22Rv1 (cell line): Measurements from ENCODE around the gene TECPR1.

Source experiments
- H3K27ac ChIP-seq: fragments of 450-650 bp; 2 replicates; pipeline ENCODE4 v1.5.1; 2017
- ZFX ChIP-seq: fragments of 450-650 bp; IDR thresholded peaks from 2 replicates; pipeline ENCODE4 v1.6.1; 2017; ENCODE audit warnings: antibody characterized with exemption, borderline replicate concordance
- TF ChIP-seq, protein P1 (sequence below): fragments of 450-650 bp; IDR thresholded peaks from 2 replicates; pipeline ENCODE4 v1.5.1; 2017; ENCODE audit warnings: mild to moderate bottlenecking

The TECPR1 gene

DNA sequence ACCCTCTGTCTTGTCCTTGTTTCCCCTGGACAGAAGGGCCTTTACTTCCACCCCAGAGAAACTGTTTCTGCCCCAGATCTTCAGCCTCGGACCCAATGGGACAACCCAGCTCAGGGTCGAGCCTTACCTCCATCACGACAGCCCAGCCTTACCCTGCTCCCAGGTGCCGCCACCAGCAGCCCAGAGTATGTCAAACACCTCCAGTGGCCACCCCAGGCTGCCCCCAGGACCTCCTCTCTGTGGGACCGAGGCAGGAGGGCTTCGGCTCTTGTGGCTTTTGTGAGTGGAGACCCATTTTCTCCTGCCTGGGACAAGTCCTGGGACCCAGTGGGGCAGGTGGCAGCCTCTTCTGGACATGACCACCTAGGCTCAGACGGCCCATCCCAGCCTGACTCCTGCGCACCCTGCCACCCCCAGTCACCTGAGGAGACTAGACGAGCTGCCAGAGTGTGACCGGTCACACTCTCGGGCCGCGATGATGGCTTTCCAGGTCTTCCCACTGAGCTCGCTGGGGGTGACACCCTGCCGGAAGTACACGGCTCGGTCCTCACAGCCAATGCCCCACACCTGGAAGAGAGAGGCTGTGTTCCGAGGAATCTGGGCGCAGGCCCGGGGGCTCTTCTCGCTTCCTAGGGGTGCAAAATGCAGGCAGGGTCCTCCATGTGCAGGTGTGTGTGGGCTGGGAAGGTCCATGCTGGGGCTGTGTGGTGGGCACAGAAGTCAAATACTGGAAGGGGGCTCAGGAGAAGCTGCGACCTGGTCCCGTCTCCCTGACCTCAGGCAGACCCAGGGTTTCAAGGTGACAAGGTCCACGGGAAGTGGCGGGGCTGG lies 15.5 kb downstream of the TECPR1 start:
- H3K27ac ChIP-seq: no peak overlapping the region
- TF ChIP-seq ZFX: no peak
- TF ChIP-seq, protein P1, sequence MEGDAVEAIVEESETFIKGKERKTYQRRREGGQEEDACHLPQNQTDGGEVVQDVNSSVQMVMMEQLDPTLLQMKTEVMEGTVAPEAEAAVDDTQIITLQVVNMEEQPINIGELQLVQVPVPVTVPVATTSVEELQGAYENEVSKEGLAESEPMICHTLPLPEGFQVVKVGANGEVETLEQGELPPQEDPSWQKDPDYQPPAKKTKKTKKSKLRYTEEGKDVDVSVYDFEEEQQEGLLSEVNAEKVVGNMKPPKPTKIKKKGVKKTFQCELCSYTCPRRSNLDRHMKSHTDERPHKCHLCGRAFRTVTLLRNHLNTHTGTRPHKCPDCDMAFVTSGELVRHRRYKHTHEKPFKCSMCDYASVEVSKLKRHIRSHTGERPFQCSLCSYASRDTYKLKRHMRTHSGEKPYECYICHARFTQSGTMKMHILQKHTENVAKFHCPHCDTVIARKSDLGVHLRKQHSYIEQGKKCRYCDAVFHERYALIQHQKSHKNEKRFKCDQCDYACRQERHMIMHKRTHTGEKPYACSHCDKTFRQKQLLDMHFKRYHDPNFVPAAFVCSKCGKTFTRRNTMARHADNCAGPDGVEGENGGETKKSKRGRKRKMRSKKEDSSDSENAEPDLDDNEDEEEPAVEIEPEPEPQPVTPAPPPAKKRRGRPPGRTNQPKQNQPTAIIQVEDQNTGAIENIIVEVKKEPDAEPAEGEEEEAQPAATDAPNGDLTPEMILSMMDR: no peak

- TF ChIP-seq ZFX: no peak
- TF ChIP-seq, protein P1: no peak
- H3K27ac ChIP-seq: no peak overlapping the region
These were observed 16.1 kb downstream of the TECPR1 start for GRCh38 chr7:98235901-98236300.

- TF ChIP-seq ZFX: no peak
- TF ChIP-seq, protein P1: no peak
- H3K27ac ChIP-seq: no peak overlapping the region
These were observed 17.4 kb downstream of the TECPR1 start for GRCh38 chr7:98234429-98235147.

- H3K27ac ChIP-seq: no peak overlapping the region
- TF ChIP-seq, protein P1: no peak
- no peak for TF ChIP-seq ZFX
These were observed 18.6 kb downstream of the TECPR1 start for GRCh38 chr7:98233219-98234070.

- H3K27ac ChIP-seq: no peak overlapping the region
- TF ChIP-seq ZFX: no peak
- TF ChIP-seq, protein P1: no peak
These were observed 19.2 kb downstream of the TECPR1 start for GRCh38 chr7:98232799-98233198.

DNA sequence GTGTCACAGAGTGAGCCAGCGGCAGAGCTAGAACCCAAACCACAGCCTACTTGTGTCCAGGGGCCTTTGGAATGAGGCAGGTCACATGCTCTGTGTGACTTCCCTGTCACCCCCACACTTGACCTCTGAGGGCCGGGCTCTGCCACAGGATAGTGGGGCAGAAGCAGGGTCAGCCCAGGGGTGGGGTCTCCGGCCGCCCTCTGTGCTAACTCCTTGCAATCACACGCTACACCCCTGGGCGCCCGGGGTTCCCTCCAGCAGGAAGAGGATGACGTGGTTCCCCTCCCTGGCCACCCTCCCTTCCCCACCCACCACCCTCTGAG lies 19.8 kb downstream of the TECPR1 start:
- no peak overlapping the region for H3K27ac ChIP-seq
- TF ChIP-seq ZFX: no peak
- TF ChIP-seq, protein P1: no peak
